ENCODE results near the gene STXBP5L.
"Not testable (repeated sequence)": the region's sequence is repeated elsewhere in the genome, so short reads cannot be mapped to it uniquely, and the experiment has no call there.

- not testable (repeated sequence) for TF ChIP-seq CTCF (conservative IDR thresholded peaks at IDR 0.05; ENCODE audit: low read depth, low read length); POLR2A (IDR thresholded peaks at IDR 0.05; ENCODE audit: low read depth, low read length); CEBPB (IDR thresholded peaks at IDR 0.05; ENCODE audit: low read depth, low read length); BHLHE40 (IDR thresholded peaks at IDR 0.05; ENCODE audit: low read depth, low read length)
These were observed 6.3 kb upstream of the STXBP5L start for GRCh38 chr3:120901716-120902115.
